CD4-positive, alpha-beta T cell treated with Interleukin-1 beta for 1 hour (primary cell): ENCODE measurements around the gene PTPRB.
A peak's percentile ranks its signal among the peaks of the same experiment; 100 is the strongest.

Source experiments
- DNase-seq, 2 donors: peaks; one replicate each; pipeline ENCODE4 v3.0.0-alpha.2; 2020 to 2022

Gene PTPRB

DNA sequence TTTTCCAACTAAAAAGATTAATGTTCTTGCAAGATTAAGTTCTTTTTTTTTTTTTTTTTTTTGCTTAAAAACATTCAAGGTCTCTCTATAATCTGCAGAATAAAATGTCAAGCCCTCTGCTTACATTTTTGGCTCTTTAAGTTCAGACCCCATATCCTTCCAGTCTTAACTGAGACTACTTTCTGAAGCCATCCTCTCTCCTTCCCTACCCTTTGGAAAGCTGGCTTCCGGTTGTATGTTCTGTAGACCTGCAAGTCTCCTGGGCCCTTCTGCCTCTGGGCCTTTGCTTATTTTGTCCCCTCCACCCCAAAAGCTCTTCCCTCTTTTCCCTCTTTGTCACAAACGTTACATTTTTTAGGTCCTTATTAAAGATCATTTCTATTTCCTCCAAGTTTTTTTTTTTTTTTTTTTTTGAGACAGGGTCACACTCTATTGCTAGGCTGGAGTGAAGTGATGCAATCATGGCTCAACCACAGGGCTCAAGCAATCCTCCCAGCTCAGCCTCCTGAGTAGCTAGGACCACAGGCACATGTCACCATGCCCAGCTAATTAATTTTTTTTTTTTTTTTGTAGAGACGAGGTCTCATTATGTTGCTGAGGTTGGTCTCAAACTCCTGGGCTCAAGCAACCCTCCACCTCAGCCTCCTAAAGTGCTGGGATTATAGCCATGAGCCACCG is 46.5 kb downstream of the PTPRB start:
- DNase-seq = no peak

DNA sequence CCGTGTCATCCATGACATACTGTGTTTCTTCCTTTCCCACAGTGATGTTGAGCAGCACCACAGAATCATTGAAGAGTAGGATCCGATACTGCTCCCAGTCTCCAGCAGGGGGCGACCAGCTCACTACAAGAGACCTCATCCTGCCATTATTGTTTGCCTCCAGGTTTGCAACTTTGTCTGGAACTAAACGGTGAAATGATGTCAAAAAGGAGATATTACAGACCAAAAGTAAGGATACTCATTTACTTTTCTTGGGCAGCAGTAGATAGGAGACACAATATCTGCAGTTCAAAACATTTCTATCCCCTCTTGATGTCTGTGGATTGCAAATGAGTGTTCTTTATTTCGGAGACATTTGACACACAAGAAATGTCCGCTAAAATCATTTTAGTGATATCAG is 47.2 kb downstream of the PTPRB start:
- DNase-seq = peak; percentile 25 to 41

DNA sequence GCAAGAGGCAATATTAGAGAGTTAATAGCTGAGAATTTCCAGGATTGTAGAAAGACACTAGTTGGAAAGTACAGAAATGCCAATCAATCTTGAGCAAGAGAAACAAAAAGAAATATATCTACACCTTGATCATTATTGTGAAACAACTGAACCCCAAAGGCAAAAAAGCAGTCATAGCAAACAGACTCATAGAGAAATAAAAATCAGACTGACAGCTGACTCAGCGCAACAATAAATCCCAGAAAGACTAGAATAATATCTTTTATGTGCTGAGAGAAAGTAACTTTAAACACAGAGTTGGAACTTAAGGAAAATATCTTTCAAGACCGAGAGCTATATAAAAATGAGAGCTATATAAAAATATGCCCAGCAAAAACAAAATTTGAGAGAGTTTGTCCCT is 52.9 kb downstream of the PTPRB start:
- DNase-seq = no peak

DNA sequence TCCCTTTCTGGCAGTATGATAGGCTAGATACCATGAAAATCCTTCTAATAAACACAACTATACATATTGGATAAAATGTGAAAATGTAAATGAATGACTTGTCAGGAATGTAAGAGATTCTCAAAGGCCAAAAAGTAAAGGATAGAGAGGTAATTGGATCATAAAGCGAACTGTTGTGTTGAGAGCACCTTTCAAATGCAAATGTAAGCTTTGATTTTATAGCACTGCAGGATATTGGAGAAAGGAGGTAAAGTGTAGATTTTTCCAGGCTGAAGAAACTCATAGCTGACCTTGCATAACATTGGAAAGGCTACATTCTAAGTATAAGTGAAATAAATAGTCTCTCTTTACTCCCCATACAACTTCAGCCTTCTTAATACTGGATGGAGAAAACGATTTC is 54.0 kb downstream of the PTPRB start:
- DNase-seq = no peak

DNA sequence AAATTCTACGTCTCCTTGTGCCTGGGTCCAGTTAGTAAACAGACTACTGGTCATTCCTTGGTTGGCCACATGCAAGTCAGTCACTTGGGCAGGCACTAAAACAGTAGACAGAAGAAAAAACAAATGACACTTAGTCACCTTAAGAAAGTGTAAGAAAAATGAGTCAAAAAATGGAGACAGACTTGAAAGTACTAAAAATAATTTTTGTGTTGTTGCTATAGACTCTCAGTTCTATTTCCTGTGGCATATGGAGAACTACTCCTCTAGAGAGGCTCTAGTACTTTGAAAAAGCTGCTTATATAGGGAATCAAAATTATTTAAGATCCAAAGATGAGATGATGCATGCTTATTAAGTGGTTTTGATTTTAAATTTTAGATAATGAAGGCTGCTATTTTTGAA is 56.0 kb downstream of the PTPRB start:
- DNase-seq = no peak

DNA sequence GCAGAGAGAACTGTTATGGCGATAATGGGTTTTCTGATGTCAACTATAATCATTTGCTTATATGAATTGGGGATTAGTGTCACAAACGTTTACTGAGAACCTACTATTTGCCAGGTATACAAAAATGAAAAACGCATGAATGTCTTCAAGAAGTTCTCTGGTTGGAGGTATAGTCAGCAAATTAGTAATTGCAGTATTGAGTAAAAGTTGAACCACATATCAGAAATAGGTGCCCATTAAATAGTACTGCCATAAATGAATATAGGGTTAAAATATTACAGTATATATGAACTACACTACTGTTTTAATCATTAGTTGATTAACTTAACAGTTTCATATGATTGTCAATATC is 60.0 kb downstream of the PTPRB start:
- DNase-seq = no peak

DNA sequence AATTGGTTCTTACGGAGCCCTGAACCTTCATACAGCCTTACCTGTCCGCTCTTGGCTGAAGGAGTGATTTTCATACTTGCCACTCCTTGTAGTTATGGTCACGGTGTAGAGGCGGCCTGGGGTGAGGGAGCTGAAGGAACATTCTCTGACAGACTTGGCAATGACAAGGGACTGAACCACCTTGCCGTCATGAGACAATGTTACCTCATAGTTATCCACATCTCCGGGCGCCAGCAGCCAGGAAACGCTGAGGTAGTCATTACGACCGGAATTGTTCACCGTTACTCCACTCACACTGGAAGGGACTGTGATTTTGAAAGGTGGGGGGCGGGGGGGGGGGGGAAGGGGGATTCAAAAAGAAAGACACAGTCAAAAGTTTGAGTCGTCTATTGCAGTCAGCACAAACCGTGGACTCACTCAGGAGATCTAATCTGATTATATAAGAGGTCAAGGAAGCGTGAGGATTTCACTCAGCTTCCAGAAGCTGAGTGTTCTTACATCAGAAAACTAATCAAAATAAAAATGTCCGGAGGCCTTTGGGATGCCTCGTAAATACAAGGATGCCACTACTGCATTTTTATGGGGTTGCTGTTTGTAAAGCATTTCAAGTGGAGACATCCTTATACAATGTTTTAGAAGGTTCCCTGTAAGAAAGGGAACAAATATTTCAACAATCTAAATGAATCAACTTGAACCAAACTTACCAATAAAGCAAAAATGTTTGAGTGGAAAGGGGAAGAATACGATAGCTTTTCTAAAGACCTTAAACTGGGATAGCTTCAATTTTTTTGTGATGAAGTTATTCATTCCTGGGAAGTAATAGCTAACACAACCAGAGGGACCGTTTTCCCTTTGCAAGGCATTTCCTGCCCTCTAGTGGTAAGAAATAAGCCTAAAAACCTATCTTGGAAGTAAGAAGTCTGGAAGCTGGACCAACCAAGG is 60.6 kb downstream of the PTPRB start:
- peak in 1 of 2 donors; percentile 56 for DNase-seq

DNA sequence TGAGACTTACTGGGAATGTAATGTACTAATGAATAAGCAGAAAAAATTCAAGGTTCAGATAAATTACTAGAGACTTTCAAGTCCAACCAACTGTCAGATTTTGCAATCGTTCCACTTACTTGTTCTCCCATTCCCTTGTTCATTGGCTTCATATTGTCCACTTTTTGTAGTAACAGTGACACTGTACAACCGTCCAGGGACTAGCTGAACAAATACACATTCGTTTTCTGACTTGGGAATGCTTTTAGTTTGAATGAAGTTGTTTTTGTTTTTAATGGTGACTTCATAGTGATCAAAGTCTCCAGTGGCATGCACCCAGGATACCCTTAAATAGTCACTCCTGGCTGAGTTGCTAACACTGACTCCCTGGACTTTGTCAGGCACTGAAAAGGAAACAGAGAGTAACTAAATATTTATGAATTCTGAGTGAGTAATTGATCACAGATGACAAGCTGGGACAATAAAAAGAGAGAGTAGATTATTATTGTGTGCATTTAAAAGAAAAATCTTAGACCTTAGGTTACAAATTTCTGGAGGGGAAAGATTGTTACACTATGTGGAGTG is 65.4 kb downstream of the PTPRB start:
- DNase-seq = no peak

DNA sequence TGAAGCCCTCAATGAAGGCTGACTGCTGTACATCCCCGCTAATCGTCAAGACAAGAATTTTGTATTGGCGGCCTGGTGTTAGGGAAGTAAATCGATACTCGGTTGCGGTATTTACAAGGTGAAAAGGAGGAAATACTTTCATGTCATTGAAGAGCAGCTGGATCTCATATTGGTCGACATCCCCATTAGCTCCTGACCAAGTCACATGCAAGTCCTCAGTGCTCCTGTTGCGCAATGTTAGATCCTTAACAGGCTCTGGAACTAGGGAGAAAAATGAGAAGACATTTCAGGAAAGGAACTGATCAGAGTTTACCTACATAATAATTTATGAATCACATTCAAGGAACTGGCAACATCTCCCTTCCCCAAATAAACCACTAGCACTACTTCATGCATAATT is 66.2 kb downstream of the PTPRB start:
- no peak for DNase-seq

DNA sequence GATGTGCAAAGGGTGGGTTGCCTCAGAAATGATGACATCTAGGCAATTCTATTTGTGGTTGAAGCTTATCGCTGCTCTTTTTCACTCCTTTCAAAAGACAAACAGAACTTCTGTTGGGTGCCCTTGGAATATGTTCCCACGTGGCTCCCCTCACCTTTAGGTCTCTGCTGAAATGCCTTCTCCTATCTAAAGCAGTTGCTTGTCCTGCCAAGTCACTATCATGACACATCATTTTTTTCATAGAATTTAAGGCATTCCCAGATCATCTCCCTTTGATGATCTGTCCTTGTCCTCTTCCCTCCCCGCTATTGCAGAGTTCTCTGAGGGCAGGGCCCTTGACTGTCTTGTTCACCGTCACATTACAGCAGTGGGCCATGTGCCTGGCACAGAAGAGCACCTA is 75.7 kb downstream of the PTPRB start:
- DNase-seq = no peak

DNA sequence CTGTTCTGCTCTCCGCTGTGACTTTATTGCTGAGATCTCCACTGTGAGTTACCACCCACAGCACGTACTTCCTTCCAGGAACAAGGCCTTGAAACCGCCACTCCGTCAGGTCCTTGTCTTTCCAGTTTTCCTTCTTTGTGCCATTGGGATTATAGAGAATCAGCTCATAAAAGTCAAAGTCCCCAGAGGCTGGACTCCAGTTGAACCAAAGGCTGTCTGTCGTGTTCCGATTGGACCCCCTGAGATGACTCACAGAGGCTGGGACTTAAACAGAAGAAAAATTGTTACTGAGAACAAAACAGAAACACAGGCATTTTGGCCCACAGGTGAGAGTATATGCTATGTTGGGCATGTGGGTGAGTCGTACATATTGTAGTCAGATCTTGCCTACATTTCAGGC is 76.6 kb downstream of the PTPRB start:
- DNase-seq = no peak

DNA sequence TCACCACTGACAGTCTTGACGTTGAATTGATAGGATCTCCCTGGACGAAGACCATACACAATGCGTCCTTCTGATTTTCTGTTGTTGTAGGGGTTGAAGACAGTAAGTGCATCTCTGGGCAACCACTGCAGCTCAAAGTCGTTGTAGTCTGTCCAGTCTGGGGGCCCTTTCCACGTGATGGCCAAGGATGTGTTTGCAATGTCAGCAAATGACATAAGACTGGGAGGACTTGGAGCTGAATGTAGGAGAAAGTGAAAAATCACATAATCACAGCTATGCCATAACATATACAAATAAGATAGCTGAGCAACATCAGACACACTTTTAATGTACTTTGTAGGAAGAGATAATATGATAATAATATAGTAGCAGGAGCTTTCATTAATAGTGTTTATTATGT is 77.8 kb downstream of the PTPRB start:
- no peak for DNase-seq

DNA sequence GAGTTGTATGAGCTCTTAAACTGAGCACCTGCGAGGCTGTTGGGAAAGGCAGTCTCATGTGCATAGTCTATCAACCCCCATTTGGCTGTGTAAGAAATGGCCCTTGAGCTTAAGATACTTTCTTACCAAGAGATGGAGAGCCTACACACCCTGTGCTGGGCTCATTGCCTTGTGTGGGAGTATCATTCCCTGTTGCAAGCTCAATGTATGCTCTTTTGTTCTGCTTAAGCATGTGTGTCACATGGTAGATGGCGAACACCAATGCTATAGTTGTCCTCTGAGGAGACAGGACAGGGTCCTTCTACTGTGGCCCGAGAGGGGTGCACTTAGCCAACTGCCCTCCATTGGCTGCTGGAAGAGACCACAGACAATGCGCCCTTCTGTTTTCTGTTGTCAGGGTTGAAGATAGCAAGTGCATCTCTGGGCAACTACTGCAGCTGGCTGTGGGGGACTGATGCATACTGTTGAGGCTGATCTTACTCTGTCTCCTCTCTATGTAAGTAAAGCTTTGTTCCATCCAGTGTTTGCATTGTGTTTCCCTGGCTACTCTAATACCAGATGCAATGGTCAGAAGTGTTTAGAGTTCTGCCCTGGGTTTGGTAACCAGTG is 79.5 kb downstream of the PTPRB start:
- no peak for DNase-seq

DNA sequence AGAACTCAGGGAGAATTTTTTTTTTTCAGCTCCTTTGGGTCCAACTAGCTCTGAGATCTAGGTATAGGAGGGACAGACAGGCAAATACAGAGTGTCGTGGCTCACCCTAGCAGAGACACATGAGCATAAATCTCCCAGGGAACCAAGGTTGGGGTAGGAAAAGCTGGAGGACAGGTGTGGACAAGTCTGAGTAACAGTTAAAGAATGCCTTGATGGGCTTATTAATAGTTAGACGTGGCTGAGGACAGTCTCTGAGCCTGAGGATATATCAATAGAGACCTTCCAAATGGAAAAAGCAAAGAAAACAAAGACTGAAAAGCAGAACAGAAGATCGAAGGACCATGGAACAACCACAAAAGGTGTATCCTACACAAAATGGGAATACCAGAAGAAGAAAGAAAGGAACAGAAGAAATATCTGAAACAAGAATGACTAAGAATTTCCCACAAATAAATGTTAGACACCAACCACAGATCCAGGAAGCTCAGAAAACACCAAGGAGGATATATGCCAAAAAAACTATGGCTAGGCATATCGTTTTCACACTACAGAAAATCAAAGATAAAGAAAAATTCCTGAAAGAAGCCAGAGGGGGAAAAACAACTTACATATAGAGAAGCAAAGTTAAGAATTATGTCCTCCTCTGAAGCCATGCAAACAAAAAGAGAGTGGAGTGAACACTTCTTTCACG is 80.9 kb downstream of the PTPRB start:
- DNase-seq = no peak

DNA sequence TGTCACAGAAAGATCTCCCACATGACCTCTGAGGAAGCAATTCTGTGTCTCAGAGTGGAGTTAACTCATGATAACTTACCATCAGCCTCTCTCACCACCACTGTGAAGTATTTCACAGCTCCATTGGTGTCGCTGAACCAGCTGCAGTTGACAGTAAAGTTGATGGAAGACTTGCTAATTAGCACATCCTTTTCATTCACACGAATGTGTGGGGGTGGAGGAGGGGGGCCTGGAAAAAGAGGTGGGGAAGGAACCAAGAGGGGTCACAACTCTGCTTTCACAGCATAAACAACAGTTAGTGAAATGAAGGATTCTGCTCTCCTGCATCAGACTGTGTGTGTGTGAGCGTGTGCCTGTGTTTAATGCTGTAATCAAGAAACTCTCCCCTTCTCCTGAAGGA is 82.1 kb downstream of the PTPRB start:
- DNase-seq = no peak

DNA sequence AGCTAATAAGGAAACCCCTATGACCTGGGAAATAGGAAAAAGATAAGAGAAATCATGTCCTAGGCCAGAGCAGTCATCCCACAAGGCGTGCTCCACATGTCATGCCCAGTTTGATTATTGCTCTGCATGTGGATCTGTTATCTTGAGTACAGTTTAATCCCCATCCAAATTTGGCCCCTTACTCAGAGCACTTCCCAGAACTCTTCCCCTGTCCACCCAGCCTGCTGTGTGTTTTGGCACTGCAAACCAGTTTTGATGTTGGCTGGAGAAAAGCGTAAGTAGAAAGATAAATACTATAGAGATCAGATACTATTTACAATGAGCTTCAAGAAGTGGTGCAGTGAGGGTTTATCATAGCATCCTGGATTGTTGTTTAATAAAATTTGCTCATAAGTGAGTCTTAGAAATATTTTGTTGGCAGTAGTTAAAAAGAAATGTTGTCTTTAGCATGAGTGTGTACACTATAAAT is 83.8 kb downstream of the PTPRB start:
- no peak for DNase-seq

DNA sequence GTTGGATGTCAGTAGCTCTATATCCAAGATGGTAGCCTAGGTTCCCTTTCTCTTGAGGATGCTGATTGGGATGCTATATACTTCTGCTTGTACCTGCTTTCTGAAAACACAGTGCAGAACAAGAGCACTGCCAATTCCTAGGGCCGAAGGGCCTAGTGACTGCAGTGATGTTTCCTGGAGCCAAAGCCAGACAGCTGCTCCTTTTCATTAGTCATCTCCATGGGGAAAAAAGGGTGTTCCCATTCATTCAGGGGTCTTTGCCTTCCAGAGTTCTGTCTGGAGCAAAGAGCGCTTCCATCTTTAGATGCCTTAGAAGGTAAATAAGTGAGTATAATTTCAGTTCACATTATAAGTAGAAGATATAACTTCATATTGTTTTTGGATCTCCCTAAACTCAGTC is 85.5 kb downstream of the PTPRB start:
- DNase-seq = no peak

DNA sequence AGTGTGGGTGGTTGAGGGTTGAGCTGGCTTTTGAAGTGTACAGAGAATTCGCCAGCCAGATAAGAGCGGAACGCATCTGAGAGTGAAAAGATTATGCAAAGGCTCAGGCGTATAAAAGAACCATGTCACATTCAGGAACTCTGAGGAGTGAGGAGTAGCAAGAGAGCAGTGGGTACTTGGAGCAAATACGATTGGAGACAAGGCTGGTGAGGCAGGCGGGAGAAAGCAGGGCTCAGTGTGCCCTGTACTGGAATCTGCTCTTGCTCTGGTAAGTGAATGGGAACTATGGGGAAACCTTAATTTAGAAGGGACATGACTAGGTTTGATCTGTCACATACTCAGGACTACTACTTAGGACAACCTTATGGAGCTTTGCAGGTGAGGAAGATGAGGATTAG is 87.0 kb downstream of the PTPRB start:
- DNase-seq = no peak

DNA sequence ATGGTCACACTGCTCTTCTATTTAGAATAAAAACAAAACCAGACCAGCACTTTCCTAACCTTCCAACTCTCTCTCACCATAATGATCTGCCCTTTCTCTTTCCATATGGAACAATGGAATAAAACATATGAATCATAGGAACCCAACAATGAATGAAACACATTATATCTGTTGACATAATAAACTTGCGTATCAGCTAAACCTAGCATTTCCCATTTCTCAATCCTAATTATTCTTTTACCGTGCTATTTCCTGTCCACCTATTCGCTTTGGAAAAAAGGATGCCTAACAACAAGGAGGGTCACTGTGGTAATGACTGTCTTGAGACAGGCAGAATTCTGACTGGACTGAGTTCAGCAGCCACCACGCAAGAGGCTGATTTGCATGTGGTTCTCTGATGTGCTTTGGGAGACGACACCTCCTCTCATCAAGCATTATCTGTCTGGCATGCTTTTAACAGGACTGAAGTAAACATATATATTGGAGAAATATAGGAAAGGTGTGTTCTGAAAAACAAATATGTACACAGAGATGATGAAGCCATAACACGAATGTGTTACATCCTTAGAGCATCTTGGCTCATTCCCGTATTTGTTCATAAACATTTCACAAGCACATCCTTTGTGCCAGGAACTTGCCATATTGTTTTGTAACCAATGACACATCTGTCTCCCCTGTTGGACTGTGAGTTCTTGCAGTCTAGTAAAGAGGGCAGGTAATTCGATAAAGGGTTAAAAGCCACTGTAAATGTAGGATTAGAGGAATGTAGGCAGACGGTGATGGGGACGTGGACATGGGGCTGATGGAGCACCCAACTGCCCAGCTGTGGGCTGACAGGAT is 87.7 kb downstream of the PTPRB start:
- no peak for DNase-seq

DNA sequence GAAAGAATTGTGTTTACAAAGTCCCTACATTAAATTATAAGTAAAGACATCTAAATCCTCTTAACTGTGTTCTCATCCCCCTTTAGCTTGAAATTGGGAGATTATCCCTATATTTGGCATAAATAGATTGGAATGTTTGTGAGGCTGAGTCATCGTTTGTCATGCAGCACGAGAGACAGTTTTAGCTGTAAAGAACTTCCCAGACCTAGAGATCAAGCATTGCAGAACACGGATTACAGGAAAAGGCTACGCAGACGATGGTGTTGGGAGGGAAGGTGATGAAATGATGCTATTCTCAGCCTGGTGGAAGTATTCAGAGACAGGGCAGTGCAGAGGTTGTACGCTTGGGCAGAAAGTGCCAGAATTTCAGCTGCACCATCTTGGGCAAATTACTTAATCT is 93.8 kb downstream of the PTPRB start:
- no peak for DNase-seq

DNA sequence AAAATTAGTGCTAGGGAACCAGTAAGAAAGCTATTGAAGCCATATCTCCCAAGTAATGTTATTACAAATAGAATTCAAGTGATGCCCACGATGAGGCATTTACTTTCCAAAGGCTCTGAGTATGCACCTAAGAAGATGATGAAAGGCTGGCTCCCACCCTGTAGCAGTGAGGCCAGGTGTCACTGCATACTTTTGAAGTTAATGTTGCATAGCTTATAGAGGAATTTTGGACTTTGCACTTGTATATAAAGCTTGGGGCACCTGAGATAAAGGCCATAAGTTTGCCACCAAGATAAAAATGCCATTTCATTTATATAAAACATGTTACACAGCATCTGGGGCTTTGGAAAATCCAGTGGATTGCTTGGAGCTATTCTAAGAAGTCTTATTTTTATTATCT is 96.2 kb downstream of the PTPRB start:
- DNase-seq = no peak

DNA sequence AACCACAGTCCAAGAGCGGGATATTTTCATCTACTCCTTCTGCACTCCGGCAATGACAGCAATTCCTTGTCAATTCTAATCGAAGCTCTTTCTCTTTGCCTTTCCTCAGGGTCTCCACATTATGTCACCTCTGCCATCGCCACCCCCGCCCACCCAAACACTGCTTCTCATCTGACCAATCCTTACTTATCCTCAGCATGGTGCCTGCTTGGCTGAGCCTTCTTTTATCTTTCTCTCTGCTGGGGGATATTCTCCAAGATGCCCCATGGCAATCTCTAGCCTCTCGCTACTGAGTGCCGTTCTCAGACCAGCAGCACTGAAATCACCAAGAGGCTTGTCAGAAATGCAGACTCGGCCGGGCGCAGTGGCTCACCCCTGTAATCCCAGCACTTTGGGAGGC is 100.6 kb downstream of the PTPRB start:
- DNase-seq = no peak
